Inferior parietal cortex (tissue), 1 donor: ENCODE results near the gene TM9SF3.

Experiments used
- DNase-seq: peaks from one replicate; pipeline ENCODE4 v3.0.0-alpha.2; 2016; ENCODE audit errors: extremely low spot score

Gene TM9SF3

DNA sequence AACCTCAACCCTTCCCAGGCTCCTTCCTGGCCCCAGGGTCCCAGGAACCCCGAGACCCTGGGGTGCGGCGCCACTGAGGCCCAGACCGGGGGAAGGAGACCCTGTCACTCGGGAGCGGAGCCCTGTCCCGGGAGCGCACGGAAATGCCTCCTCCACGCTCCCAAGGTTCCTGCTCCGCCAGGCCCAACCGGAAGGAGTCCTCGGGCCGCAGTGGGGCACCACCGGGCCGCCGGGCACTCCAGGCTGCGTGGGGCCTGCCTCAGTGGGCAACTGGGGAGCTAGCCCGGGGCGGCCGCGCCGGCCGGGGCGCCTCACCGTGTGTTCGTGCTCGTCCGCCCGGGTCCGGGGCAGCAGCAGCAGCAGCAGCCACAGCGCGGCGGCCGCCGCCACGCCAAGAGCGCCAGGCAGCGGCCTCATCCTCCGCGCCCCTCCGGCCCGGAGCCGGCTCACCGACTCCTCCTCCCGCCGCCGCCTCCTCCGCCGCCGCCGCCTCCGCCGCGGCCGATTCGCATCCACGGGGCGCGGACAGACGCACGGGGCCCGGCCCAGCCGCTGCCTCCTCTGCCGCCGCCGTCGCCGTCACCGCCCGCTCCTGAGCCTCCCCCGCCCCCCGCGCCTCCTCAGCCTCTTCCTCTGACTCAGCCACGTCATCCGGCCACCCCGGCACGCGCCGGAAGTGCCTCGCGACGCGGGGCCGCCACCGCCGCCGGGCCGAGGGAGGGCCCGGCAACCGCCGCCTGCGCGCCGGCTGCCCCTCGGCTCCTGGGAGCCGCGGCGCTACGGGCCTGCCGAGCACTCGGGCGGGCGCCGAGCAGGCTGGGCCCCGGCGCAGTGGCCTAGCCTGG lies at the start of gene TM9SF3:
Gene TM9SF3 (minus strand): TSS at position 594 of the 845 bp plus-strand sequence. CDS start 177 bp downstream, at position 417.
- peak; percentile 75 for DNase-seq

DNA sequence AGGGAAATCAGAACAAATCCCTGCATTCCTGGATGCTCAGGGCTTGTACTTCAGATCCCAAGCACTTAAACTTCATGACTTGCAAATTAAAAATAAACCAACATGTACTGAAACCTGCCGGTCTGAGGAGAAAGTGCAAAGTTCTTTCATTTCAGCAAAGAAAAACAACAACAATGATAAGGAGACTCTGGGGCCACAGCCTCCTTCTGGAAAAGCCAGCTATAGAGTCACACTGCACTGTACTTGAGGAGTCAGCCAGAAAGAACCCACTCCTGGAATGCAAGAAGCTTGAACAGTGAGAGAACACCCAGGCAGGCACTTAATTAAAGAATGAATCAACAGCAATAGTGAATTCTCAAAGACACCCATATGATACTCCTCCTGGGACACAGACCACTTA lies 49.7 kb upstream of the TM9SF3 start:
- no peak for DNase-seq

DNA sequence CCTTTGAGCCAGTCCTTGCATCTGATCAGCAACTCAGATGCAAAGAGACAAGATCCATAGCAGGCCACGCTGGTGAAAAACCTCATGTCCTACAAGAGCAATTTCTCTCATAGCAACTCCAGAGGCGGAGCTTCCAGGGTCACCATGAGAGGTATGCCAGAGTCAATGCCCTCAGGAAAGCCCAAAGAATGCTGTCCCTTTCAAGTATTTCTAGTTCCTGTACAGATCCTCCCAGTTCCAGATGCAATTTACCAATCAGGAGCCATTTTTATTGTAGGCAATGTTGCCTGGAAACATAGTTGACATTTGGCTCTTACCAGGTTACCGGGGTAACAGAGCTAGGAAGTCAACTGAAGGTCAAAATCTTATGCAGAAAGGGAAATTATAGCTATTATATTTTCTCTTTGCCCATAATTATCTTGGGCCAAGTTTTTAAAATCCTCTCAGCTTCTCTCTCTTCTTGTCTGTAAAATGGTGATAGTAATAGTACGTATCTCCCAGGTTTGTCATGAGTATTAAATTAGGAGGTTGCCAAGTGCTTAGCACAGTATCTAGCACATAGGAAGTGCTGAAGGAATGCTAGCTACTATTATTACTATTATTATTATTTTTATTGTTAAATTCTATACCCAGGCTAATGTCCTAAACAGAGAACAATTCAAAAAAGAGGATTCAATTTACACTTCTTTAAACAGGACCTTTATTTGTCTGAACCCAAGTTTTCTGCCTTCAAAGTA lies 46.3 kb upstream of the TM9SF3 start:
- DNase-seq: no peak

DNA sequence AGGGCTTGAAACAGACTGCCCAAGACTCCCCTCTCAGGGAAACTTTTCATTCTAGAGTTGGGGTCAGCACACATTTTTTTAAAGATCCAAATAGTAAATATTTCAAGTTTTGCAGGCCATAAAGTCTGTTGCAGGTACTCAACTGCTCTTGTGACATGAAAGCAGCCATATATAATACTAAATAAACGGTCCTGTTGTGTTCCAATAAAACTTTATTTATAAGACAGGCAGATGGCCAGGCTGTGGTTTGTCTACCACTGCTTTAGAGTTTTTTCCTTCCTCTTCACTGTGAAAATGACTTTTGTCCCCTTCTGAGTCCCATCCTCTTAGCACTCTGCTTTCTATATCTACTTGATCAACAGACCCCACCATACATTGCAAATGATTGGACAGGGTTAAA lies 40.5 kb upstream of the TM9SF3 start:
- no peak for DNase-seq

DNA sequence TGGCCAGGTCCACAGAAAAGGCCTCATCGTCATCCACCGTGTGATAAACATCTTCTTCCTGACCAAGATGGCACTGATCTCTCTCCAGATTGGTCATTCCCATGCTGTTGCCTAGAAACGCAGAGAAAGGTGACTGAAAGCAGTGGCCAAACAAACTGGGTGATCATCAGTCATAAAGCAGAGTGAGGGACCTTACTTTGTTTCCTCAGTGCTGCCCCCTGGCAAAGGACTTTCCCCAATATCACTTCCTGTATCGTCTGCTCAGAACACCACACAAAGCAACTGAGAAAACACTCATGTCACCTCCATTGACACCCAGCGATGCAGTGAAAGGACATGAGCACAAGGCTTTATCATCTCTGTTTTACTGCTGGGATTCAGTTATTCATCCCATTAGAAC lies 40.0 kb upstream of the TM9SF3 start:
- no peak for DNase-seq

DNA sequence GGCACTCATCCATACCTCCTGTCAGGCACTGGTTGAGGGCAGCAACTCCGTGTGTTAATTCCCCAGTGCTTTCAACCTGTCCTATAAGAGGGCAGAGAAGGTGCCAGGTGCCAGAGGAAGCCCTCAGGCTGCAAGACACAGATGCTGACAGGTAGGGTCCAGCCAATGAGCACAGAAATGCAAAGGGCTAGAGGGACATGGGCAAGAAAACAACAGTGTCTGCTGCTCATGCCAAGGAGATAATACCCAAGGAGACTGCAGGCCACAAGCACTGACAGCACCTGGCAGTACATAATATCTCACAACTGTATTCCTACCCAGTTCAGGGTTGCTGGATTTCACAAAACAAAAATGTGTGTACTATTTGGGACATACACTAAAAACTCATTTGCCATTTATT lies 38.4 kb upstream of the TM9SF3 start:
- no peak for DNase-seq

DNA sequence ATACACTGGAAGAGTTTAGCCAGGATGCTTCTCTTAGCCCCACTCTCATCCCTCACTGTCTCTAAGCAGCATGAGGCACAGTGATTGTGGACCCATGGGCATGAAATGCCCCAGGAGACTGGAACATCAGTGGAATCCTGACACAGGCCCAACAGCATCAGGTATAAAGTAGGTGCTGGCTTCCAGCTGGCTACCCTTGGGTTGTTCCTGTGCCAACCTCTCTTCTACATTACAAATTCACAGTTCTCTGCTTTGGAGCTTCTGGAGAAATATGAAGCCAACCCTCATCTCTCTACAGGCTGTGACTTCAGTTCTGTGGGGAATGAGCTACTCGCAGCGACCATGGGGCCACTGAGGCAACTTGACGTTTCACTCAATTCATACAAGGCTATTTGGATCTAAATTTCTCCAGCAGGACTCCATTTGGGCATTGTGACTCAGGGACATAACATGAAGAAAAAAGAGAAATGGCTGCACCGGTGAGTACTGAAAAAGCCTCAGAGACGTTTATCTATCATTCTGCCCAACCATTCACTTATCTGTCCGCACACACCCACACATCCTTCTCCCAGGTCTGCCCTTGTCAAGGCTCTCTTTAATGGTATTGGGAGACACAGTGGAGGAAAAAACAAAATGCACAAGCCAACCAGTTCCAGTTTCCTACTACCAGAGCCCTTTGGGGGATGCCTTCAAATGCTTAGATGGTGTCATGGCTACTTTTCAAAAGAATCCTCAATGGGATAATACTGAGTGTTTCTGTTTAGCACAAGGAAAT lies 35.4 kb upstream of the TM9SF3 start:
- no peak for DNase-seq

DNA sequence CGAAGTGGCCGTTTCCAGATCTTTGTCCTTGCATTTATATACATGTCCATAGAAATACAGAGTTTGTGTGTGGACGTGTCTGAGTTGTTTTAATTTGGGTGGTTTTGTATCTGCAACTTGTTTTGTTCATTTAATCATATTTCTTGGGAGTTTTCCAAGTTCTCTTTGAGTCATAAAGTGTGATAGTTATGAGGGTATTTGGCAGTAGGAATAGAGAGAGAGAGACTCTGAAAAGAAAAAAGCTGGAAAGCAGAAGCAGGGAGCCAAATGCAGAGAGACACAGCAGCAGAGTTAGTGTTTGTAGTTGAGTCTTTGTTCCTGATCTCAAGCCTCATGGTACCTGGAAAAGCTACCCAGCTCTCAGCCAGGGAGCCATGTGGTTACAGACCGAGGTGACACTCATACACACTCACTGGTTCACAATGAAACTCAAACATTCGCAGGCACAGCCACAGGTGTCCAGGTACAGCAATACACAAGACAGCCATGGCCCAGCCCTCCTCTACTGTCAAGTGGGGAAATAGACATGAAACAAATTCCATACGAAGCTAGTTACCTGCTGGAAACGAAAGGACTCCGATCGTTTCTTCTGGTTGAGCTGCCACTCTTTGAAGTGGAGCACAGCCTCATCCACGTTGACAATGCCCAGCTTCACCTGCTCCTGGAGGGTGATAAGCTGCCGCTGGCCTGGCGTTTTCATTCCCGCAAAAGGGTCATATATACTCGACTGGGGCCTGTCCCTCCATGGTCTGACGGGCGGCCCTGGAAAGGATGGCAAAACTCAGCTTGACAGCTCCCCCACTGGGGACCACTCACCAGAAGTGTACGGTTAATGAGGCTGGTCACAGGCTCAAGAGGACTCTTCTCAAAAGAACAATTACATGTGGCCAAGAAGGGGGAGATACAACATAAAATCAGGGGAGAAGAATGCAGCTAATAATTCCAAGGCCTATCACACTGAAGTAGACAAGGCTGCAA lies 33.3 kb upstream of the TM9SF3 start:
- peak; percentile 20 for DNase-seq

DNA sequence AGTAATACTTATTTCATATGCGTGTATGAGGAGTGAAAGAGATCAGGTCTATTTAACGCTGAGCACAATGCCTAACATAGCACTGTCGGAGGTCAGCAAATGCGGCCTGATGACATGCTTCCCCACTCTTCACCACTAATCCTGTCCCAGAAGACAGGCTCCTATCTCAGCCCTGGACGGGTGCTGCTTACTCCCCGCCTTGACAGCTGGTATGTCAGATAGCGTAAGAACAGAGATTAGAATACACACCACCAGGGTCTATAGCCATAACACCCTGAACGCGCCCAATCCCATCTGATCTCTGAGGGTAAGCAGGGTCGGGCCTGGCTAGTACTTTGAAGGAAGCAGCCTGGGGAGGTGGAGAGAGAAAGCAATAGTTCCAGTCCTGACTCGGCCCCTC lies 32.3 kb upstream of the TM9SF3 start:
- peak; percentile 39 for DNase-seq

DNA sequence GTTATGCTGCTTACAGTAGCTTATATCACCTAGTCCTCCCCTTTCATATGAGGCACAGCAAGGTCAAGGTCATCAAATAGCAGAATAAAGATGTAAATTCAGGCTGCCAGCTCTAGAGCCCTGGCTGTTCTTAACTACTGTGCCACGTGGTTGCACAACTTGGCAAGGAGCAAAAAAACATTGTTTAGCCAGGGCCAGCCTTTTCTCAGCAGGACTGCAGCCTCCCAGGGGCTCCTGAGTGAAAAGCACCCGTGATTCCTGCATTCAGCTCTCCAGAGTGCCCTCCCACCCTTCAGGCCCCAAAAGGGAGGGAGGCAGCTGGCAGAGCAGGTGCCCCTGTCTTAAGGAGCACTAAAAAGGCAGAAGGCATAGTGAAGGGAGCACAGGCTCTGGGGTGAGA lies 31.8 kb upstream of the TM9SF3 start:
- peak; percentile 34 for DNase-seq

DNA sequence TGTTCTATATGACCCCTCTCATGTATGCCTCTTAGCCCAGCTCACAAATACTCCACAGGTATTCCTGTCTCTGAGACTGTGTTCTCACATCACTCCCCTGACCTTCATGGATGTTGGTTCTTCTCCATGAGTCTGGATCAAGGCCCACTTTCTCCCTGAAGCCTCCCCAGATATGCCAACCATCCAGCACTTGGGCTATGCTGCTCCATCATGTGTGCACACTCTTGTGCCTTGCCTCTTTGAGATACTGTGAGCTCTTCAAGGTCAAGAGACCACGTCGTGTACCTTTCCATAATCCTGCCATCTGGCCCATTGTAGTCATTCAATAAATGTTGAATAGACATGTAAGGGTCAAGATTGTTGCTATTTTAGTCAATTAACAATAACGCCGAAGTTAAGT lies 30.1 kb upstream of the TM9SF3 start:
- no peak for DNase-seq

DNA sequence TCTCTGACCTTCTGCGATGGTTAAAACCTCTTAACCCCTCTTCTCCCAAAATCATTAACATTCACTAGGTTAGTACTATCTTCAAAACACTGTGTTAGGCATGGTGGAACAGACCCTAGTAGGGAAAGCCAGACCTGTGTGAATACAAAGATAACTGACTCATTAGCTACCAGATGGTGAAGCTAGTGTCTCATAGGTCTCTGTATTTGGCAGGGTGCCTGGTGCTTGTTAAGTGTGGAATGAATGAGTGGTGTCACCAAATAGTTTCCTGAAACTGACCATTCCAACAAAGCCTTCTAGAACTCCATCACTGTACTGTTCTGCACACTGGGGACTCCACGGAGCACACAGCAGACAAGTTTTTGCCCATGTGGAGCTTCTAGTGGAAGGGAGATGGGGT lies 27.7 kb upstream of the TM9SF3 start:
- DNase-seq: no peak

DNA sequence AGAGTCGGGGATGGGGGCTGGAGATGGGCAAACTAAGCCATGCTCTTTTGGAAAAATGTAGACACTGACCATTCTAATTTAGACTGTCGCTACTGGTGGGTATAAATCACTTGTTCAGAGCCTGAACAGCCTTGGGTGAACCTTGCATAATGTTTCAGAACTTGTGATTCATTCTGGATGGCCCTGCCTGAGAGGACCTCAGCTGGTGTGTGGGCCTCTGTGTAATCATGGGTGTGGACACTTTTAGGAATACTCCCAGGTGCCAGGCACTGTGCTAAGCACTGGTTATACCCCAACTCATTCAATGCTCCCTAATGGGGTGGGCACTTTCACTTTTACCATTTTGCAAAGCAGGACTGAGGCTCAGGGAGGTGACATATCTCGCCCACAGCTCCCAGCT lies 26.8 kb upstream of the TM9SF3 start:
- no peak for DNase-seq

DNA sequence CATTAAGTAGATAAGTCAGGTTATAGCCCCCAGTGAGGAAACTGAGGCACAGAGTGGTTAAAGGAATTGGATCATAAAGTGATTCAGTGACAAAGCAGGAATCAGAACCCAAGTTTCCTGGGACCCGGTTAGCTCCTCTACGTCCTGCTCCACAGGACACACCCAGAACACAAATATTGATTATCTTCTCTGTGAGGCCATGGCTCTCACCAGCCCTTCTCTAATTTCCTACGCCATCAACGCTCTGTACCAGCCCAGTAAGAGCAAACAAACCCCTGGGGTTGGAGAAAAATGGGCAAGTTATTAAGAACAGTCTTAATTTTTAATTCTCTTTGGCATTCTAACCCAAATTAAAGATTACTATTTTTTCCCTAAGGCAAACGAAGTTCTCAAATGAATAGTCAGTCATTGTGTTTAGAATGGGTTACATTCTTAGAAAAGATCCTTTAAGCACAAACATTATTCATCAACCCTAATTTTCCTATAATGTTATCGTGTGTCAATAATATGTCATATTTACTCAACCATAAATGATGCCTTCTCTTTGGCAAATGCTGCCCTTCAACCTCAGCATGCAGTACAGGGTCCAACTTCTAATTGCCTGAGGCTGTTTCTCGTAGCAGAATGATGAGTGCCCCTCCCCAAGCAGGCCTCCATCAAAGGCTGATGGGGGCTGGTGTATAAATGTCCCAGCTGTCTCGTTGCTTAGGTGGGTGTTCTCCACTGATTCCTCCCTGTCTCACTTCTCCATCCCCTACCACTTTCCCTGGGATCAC lies 25.4 kb upstream of the TM9SF3 start:
- no peak for DNase-seq

DNA sequence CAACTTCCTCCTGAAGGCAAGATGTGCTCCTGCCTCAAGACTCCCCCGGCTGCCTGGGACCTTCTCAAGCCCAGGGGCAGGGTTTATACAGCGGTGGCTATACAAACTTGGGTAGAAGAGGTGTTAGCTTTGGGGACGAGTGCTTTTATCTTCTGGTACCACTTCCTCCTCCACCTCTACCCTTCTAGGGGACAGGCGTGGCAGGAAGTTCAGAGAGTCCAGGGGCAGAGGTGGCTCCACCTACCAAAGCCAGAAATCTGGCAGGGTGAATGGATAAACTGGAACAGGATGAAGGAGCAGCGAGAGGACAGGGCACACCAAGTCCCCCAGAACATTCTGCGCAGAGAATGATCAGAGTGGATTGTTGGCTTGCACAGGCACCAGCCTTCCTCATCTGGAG lies 24.0 kb upstream of the TM9SF3 start:
- no peak for DNase-seq

DNA sequence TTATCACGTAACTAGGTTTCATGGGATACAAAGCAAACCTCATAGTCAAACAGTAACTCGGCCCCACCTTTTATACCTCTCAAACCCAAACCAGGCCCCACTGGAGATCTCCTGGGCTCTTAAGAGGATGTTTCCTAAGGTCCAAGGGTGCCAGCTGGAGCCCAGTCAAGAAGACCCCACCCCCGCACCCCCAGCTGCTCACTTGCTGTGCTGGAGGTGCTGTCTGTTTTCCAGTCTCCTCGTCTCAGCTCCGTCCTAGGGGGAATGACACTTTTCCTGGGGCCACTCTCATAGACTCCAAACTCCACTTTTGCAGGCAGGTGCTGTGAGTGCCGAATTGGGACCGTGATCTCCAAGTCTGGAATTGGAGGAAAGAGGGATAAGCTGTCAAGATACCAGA lies 22.7 kb upstream of the TM9SF3 start:
- no peak for DNase-seq

DNA sequence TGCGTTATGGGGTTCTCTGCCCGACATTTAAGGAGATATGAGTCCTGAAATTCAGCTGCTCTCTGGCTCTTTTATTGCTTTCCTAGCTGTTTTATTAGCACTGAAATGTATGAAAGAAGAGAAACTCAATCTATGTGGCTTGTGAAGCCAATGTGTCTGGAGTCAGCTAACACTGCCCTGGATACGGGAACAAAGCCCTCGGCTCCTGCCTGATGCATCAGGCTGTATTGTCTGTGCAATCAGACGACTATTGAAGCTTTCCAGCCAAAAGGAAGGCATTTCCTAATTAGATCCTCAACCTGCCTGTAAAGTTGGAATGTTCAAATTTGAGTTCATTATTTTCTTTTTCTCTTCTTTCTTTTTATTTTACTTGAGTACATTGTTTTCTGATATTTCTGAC lies 22.0 kb upstream of the TM9SF3 start:
- DNase-seq: no peak

DNA sequence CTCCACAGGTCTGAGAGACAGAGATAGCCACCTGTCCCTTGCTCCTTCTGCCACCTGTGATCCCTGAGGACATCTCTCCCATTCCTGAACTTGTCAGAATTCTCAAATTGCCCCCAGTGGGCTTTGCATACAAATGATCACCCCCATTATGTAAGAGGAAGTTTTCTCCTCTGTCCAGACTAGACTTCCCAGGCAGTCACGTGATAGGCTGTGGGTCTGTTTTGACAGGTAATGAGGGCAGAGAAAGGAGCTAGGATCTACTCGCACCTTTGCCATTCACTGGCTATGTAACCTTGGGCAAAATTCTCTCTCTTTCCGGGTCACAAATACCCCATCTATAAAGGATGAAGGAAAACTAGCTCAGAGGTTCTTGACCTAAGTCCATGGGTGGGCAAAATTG lies 21.4 kb upstream of the TM9SF3 start:
- DNase-seq: no peak

DNA sequence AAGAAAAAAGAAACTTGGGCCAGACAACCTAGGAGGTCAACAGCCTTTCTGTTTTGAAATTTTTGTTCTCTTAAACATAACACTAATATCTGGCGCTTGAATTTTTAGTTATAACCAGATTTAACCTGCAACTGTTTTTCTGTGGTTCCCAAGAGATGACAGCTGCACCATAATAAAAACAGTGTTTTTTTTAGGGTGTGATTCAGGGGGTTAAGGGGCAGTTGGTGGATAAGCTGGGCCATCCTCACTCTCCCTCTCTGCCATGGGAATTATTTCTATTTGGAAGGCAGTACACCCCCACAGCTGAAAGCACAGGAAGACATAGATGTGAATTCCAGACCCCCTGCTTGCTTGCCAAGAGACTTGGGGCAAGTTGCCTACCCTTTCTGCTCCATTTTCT lies 20.1 kb upstream of the TM9SF3 start:
- DNase-seq: no peak

DNA sequence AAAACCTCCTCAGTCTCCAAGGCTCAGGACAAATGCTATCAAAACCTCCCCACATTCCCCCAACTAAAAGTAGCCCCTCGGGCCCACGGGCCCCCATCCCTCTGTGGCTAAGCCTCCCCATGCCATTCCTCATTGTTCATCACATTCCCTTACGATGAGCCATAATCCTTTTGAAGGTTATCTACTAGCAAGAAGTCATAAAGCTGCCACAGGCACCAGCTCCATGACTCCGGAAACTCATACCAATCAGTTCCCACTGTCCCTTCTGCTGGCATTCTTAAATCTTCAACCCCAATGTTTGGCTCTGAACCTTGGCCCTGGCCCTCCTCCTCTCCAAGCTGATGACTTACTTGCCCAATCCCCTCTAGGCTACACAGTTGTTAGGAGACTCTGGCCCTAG lies 19.4 kb upstream of the TM9SF3 start:
- no peak for DNase-seq

DNA sequence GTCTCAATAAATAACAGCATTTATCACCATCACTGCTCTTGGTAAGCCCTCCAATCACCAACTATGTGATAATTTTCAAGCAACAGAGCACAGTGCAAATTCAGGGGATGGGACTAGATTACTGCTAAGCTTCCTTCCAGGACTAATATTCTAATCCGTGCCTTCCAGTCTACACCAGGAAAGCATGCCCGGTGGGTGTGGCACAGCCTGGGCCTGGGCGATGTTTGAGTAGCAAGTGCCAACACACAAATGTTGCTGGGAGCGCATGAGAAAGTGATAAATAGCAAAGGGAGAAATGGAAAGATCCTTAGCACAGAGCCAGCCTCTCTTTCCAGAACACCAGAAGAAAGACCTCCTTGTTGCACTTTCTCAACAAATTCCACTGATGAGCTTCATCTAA lies 13.5 kb upstream of the TM9SF3 start:
- DNase-seq: no peak
